Spleen (tissue), 7 donors: ENCODE data around the gene CIC.
A peak's percentile ranks its signal among the peaks of the same experiment; 100 is the strongest.

Experiments used
- CTCF ChIP-seq, 11 experiments: fragments of 200-600 bp in 7 of 11; fragments of 450-650 bp in 4 of 11; sonication (generic) in 4 of 11; IDR thresholded peaks in 8 of 11; conservative IDR thresholded peaks in 3 of 11; 1 replicate in 7 of 11; 2 replicates in 4 of 11; pipeline versions ENCODE4 v1.4.0 to v1.8.0; 2016 to 2021; ENCODE audit warnings: antibody characterized with exemption in 11 of 11, inconsistent platforms in 4 of 11, mild to moderate bottlenecking in 1 of 11
- POLR2A ChIP-seq, 3 donors: fragments of 450-650 bp; IDR thresholded peaks; one replicate each; pipeline ENCODE4 v1.5.1; 2017; ENCODE audit warnings: antibody characterized with exemption in 3 of 3, mild to moderate bottlenecking in 1 of 3
- POLR2AphosphoS5 ChIP-seq, 3 donors: sonication (generic); formaldehyde crosslinking; IDR thresholded peaks; one replicate each; pipeline ENCODE4 v1.5.1; 2017; ENCODE audit warnings: antibody characterized with exemption in 3 of 3
- donor health status: DM: no; HTN: no; CAD: no; lungs with moderate emphysema.
- donor health status: DM: no; HTN: no; CAD: no.
- donor health status: DM: no; HTN: no; CAD: no.

GRCh38 chr19:42254850-42255765 is 13.9 kb upstream of the CIC start, which contains the start of gene ERF:
- TF ChIP-seq CTCF (IDR thresholded peaks at IDR 0.05 in 8 of 11, conservative IDR thresholded peaks at IDR 0.05 in 3 of 11) (peak in 3 of 11 experiments; percentile 14 to 33 (median 23)), POLR2A (IDR thresholded peaks at IDR 0.05) (peak in 2 of 3 donors; percentile 92 to 97), POLR2AphosphoS5 (IDR thresholded peaks at IDR 0.05) (peak; percentile 99)
